ENCODE data around the gene MIOS.
"Not testable (repeated sequence)": the region's sequence is repeated elsewhere in the genome, so short reads cannot be mapped to it uniquely, and the experiment has no call there.

The MIOS gene

GRCh38 chr7:7537711-7538110, 29.0 kb upstream of the MIOS start:
- Histone ChIP-seq H2AFZ (ENCODE audit: low read depth, low read length) (no peak overlapping the region), H3K4me1 (ENCODE audit: insufficient read depth, low read length) (no peaks in the 10 kb centered on the region), H3K27me3 (ENCODE audit: insufficient read depth, low read length) (no peaks in the 10 kb centered on the region), H3K9me3 (ENCODE audit: low read length) (no peaks in the 10 kb centered on the region), H3K4me3 (ENCODE audit: low read length) (no peak overlapping the region), H3K36me3 (ENCODE audit: insufficient read depth, low read length) (no peaks in the 10 kb centered on the region)

GRCh38 chr7:7539152-7539551, 27.5 kb upstream of the MIOS start:
- no peaks in the 10 kb centered on the region for H3K9me3 ChIP-seq (ENCODE audit: low read length)
- H3K4me1 ChIP-seq (ENCODE audit: insufficient read depth, low read length), result no peaks in the 10 kb centered on the region
- no peak overlapping the region for H3K4me3 ChIP-seq (ENCODE audit: low read length)
- no peak overlapping the region for H2AFZ ChIP-seq (ENCODE audit: low read depth, low read length)
- H3K36me3 ChIP-seq (ENCODE audit: insufficient read depth, low read length), result no peaks in the 10 kb centered on the region
- H3K27me3 ChIP-seq (ENCODE audit: insufficient read depth, low read length), result no peaks in the 10 kb centered on the region

GRCh38 chr7:7539711-7540110, 27.0 kb upstream of the MIOS start:
- Histone ChIP-seq H3K27me3 (ENCODE audit: insufficient read depth, low read length) (no peaks in the 10 kb centered on the region), H2AFZ (ENCODE audit: low read depth, low read length) (no peak overlapping the region), H3K4me3 (ENCODE audit: low read length) (no peak overlapping the region), H3K4me1 (ENCODE audit: insufficient read depth, low read length) (no peaks in the 10 kb centered on the region), H3K9me3 (ENCODE audit: low read length) (no peaks in the 10 kb centered on the region), H3K36me3 (ENCODE audit: insufficient read depth, low read length) (no peaks in the 10 kb centered on the region)

GRCh38 chr7:7542251-7542835, 24.3 kb upstream of the MIOS start:
- Histone ChIP-seq H3K27me3 (ENCODE audit: insufficient read depth, low read length) (no peaks in the 10 kb centered on the region), H2AFZ (ENCODE audit: low read depth, low read length) (no peak overlapping the region), H3K36me3 (ENCODE audit: insufficient read depth, low read length) (no peaks in the 10 kb centered on the region), H3K9me3 (ENCODE audit: low read length) (no peaks in the 10 kb centered on the region), H3K4me3 (ENCODE audit: low read length) (no peak overlapping the region), H3K4me1 (ENCODE audit: insufficient read depth, low read length) (no peaks in the 10 kb centered on the region)

- Histone ChIP-seq H2AFZ (ENCODE audit: low read depth, low read length) (no peak overlapping the region), H3K27me3 (ENCODE audit: insufficient read depth, low read length) (no peaks in the 10 kb centered on the region), H3K36me3 (ENCODE audit: insufficient read depth, low read length) (no peaks in the 10 kb centered on the region), H3K4me3 (ENCODE audit: low read length) (no peak overlapping the region), H3K9me3 (ENCODE audit: low read length) (no peaks in the 10 kb centered on the region), H3K4me1 (ENCODE audit: insufficient read depth, low read length) (no peaks in the 10 kb centered on the region)
Measured at GRCh38 chr7:7548407-7548806, 18.3 kb upstream of the MIOS start.

GRCh38 chr7:7550663-7551062, 16.0 kb upstream of the MIOS start:
- H3K4me3 ChIP-seq (ENCODE audit: low read length), result no peak overlapping the region
- no peaks in the 10 kb centered on the region for H3K36me3 ChIP-seq (ENCODE audit: insufficient read depth, low read length)
- no peaks in the 10 kb centered on the region for H3K9me3 ChIP-seq (ENCODE audit: low read length)
- no peaks in the 10 kb centered on the region for H3K27me3 ChIP-seq (ENCODE audit: insufficient read depth, low read length)
- H2AFZ ChIP-seq (ENCODE audit: low read depth, low read length), result no peak overlapping the region
- H3K4me1 ChIP-seq (ENCODE audit: insufficient read depth, low read length), result no peaks in the 10 kb centered on the region

- Histone ChIP-seq H3K36me3 (ENCODE audit: insufficient read depth, low read length) (peaks cover 3% of the 10 kb centered on the region), H3K4me3 (ENCODE audit: low read length) (no peak overlapping the region), H3K27me3 (ENCODE audit: insufficient read depth, low read length) (no peaks in the 10 kb centered on the region), H2AFZ (ENCODE audit: low read depth, low read length) (no peak overlapping the region), H3K9me3 (ENCODE audit: low read length) (peaks cover 3% of the 10 kb centered on the region), H3K4me1 (ENCODE audit: insufficient read depth, low read length) (no peaks in the 10 kb centered on the region)
Measured at GRCh38 chr7:7552199-7552598, 14.5 kb upstream of the MIOS start.

- peaks cover 3% of the 10 kb centered on the region for H3K9me3 ChIP-seq (ENCODE audit: low read length)
- no peak overlapping the region for H2AFZ ChIP-seq (ENCODE audit: low read depth, low read length)
- no peaks in the 10 kb centered on the region for H3K4me1 ChIP-seq (ENCODE audit: insufficient read depth, low read length)
- no peaks in the 10 kb centered on the region for H3K27me3 ChIP-seq (ENCODE audit: insufficient read depth, low read length)
- no peak overlapping the region for H3K4me3 ChIP-seq (ENCODE audit: low read length)
- peaks cover 3% of the 10 kb centered on the region for H3K36me3 ChIP-seq (ENCODE audit: insufficient read depth, low read length)
Measured at GRCh38 chr7:7553386-7553785, 13.3 kb upstream of the MIOS start.

GRCh38 chr7:7554021-7554432, 12.7 kb upstream of the MIOS start:
- H2AFZ ChIP-seq (ENCODE audit: low read depth, low read length), result no peak overlapping the region
- peaks cover 3% of the 10 kb centered on the region for H3K9me3 ChIP-seq (ENCODE audit: low read length)
- no peaks in the 10 kb centered on the region for H3K27me3 ChIP-seq (ENCODE audit: insufficient read depth, low read length)
- peaks cover 3% of the 10 kb centered on the region for H3K36me3 ChIP-seq (ENCODE audit: insufficient read depth, low read length)
- no peaks in the 10 kb centered on the region for H3K4me1 ChIP-seq (ENCODE audit: insufficient read depth, low read length)
- no peak overlapping the region for H3K4me3 ChIP-seq (ENCODE audit: low read length)

- H3K9me3 ChIP-seq (ENCODE audit: low read length), result peaks cover 4% of the 10 kb centered on the region
- no peak overlapping the region for H2AFZ ChIP-seq (ENCODE audit: low read depth, low read length)
- H3K4me3 ChIP-seq (ENCODE audit: low read length), result no peak overlapping the region
- H3K4me1 ChIP-seq (ENCODE audit: insufficient read depth, low read length), result no peaks in the 10 kb centered on the region
- H3K27me3 ChIP-seq (ENCODE audit: insufficient read depth, low read length), result no peaks in the 10 kb centered on the region
- H3K36me3 ChIP-seq (ENCODE audit: insufficient read depth, low read length), result peaks cover 3% of the 10 kb centered on the region
Measured at GRCh38 chr7:7554649-7555575, 11.8 kb upstream of the MIOS start.

- Histone ChIP-seq H2AFZ (ENCODE audit: low read depth, low read length) (no peak overlapping the region), H3K4me3 (ENCODE audit: low read length) (no peak overlapping the region), H3K27me3 (ENCODE audit: insufficient read depth, low read length) (no peaks in the 10 kb centered on the region), H3K36me3 (ENCODE audit: insufficient read depth, low read length) (peaks cover 3% of the 10 kb centered on the region), H3K9me3 (ENCODE audit: low read length) (peaks cover 5% of the 10 kb centered on the region), H3K4me1 (ENCODE audit: insufficient read depth, low read length) (no peaks in the 10 kb centered on the region)
Measured at GRCh38 chr7:7556852-7557251, 9.8 kb upstream of the MIOS start.

GRCh38 chr7:7557252-7557651, 9.4 kb upstream of the MIOS start:
- Histone ChIP-seq H3K4me1 (ENCODE audit: insufficient read depth, low read length) (no peaks in the 10 kb centered on the region), H2AFZ (ENCODE audit: low read depth, low read length) (no peak overlapping the region), H3K4me3 (ENCODE audit: low read length) (no peak overlapping the region), H3K9me3 (ENCODE audit: low read length) (peaks cover 5% of the 10 kb centered on the region), H3K27me3 (ENCODE audit: insufficient read depth, low read length) (no peaks in the 10 kb centered on the region), H3K36me3 (ENCODE audit: insufficient read depth, low read length) (peaks cover 3% of the 10 kb centered on the region)

- not testable (repeated sequence) for H3K4me1 ChIP-seq (ENCODE audit: insufficient read depth, low read length); H3K36me3 ChIP-seq (ENCODE audit: insufficient read depth, low read length); H3K27me3 ChIP-seq (ENCODE audit: insufficient read depth, low read length); H2AFZ ChIP-seq (ENCODE audit: low read depth, low read length); H3K9me3 ChIP-seq (ENCODE audit: low read length); H3K4me3 ChIP-seq (ENCODE audit: low read length)
Measured at GRCh38 chr7:7561591-7561990, 5.1 kb upstream of the MIOS start.

All from neuron (in vitro differentiated cells).